Naive B cell (primary cell): ENCODE measurements around the gene PLEKHJ1. TPM values are rescaled to one million over a fixed set of nuclear protein-coding genes. Genes with fewer than 3 reads are reported as not detected.

Source experiments
- ATAC-seq, 2 donors: fragments of 150-1000 bp; cut with Tn5 transposase; 2 replicates each; pipeline ENCODE4 v1.10.0; 2021; ENCODE audit warnings: low read depth in 2 of 2, mild to moderate bottlenecking in 2 of 2, moderate library complexity in 2 of 2
- DNase-seq: peaks from one replicate; pipeline ENCODE4 v3.0.0; 2022
- H3K27ac Mint-ChIP-seq, 6 donors: one replicate each; pipeline ENCODE4 v1.8.0; 2020 to 2022; ENCODE audit warnings: mild to moderate bottlenecking in 6 of 6, mixed read lengths in 6 of 6, moderate library complexity in 5 of 6, inconsistent platforms in 2 of 6
- H3K27me3 Mint-ChIP-seq, 3 donors: one replicate each; pipeline ENCODE4 v1.8.0; 2021 to 2022; ENCODE audit warnings: mixed read lengths in 3 of 3, mild to moderate bottlenecking in 1 of 3
- H3K36me3 Mint-ChIP-seq, 2 donors: one replicate each; pipeline ENCODE4 v1.8.0; 2020 to 2022; ENCODE audit warnings: mixed read lengths in 2 of 2, inconsistent platforms in 1 of 2, mild to moderate bottlenecking in 1 of 2
- H3K4me1 Mint-ChIP-seq, 3 donors: one replicate each; pipeline ENCODE4 v1.8.0; 2020 to 2022; ENCODE audit warnings: mixed read lengths in 3 of 3, inconsistent platforms in 1 of 3, mild to moderate bottlenecking in 1 of 3, moderate library complexity in 1 of 3
- H3K4me3 Mint-ChIP-seq, 8 donors: one replicate each; pipeline ENCODE4 v1.8.0; 2020 to 2022; ENCODE audit warnings: mild to moderate bottlenecking in 8 of 8, mixed read lengths in 8 of 8, moderate library complexity in 8 of 8, inconsistent platforms in 2 of 8
- H3K9me3 Mint-ChIP-seq, 7 donors: one replicate each; pipeline ENCODE4 v1.8.0; 2020 to 2022; ENCODE audit warnings: mixed read lengths in 7 of 7, mild to moderate bottlenecking in 5 of 7, inconsistent platforms in 2 of 7, moderate library complexity in 1 of 7
- polyA plus RNA-seq, 6 donors: library from polyadenylated mRNA; unstranded; fragments of 300-500 nt; fragmentation: Illumina TruSeq; gene quantifications; one replicate each; pipeline ENCODE4 v1.2.3, GENCODE V29; 2021; ENCODE audit warnings: low read depth in 6 of 6

Gene PLEKHJ1
- polyA plus RNA-seq, 6 donors from 2014 or later: 98.9 to 148 (median 126) TPM

GRCh38 chr19:2242816-2243215 is 6.7 kb upstream of the PLEKHJ1 start:
- Mint-ChIP-seq H3K4me3 (no peak overlapping the region), H3K27ac (peak overlapping the region in 1 of 6 donors; percentile 28), H3K9me3 (no peaks in the 10 kb centered on the region), H3K27me3 (no peaks in the 10 kb centered on the region), H3K36me3 (peaks cover 0 to 7% of the 10 kb centered on the region in 2 donors), H3K4me1 (peaks cover 40 to 47% (median 45%) of the 10 kb centered on the region in 3 donors)
- ATAC-seq: no peak
- DNase-seq: no peak

- peaks cover 43 to 53% (median 50%) of the 10 kb centered on the region in 3 donors for H3K4me1 Mint-ChIP-seq
- peak overlapping the region in 1 of 8 donors; percentile 70 for H3K4me3 Mint-ChIP-seq
- no peaks in the 10 kb centered on the region for H3K27me3 Mint-ChIP-seq
- no peak for DNase-seq
- peak overlapping the region in 1 of 6 donors; percentile 89 for H3K27ac Mint-ChIP-seq
- peaks cover 0 to 7% of the 10 kb centered on the region in 2 donors for H3K36me3 Mint-ChIP-seq
- ATAC-seq: no peak
- H3K9me3 Mint-ChIP-seq: no peaks in the 10 kb centered on the region
Observed at GRCh38 chr19:2242092-2242537, 6.0 kb upstream of the PLEKHJ1 start.

DNA sequence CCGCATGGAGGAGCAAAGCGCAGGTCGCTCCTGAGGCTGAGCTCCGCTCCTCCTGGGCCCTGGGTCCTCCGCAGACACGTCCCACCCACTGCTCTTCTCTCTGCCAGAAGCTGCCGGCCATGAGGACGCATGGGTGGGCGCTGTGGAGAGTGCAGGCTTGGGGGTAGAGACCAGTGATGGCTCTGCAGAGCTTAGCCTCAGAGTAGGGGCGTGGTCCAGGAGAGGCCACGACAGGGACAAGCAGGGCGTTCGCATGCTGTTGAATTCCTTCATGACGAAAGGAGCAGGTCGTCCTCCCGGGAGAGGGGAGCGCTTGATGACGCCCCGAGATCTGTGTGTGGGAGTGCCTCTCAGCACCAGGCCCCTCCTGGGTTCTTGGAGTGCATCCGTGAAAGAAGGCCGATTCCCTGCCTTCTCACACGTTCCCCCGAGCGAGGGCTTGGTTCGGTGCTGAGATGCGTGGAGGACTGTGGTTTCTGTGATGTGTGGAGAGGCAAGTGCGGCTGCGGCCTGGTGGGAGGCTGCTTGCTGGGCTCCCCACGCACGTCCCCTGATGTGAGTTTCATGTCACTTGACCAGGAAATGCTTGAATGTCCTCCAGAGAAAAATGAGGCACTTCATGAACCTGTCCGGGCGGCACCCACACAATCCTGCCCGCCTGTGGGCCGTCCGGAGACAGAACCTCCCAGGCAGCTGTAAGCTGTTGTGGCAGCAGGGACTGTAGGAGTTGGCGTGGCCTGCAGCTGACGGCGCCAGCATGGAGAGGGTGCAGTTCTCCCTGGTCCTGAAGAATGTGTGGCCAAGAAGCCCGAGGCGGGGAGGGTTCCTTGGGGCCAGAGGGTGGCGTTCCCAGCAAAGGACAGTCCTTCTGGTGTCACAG is 5.0 kb upstream of the PLEKHJ1 start:
- H3K36me3 Mint-ChIP-seq: peaks cover 0 to 7% of the 10 kb centered on the region in 2 donors

DNA sequence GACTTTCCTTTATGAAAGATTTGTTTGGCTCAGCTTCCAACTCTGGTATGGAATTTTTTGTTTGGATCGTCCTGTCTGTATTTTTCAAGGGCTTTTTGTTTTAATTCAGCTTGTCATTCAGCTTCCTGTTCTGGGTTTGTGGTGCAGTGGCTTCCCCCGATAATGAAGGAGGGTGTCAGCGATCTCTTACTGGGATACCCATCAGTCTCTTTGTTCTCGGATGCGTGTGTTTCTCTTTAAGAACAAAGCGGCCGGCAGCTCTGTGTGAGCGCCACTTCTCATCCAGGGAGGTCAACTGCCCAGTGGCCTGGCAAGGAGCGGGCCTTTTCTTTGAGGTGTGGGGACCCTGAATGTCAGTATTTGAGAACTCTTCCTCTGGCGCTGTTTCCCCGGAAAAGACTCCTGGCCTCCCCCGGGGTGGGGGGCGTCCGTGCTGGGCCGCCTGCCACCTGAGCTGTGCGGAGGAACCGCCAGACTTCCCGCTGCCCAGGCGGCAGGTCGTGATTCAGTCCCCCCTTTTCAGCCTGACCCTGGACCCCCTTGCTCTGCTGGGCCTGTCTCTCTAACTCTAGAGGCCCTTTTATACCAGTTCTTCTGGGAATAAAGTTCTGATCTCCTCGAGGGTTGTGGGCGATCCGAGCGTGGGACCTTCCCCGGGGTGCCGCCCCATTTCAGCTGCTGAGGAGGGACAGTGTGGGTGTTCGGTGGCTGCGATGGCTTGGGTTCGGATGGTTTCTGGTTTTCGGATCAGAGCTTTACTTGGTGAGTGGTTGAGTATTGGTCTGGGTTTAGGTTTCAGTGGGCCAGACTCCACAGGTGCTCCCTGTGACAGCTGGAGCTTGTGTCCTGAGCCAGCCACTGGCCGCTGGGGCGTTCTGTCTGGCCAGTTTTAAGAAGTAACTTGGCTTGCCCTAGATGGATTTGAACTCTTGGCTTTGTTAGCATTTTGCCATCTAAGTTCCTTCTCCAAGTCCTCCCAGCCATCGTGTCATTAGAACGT is 3.9 kb upstream of the PLEKHJ1 start:
- peak overlapping the region; percentile 75 to 99 (median 92) for H3K4me3 Mint-ChIP-seq
- no peaks in the 10 kb centered on the region for H3K36me3 Mint-ChIP-seq
- peak overlapping the region; percentile 76 to 98 (median 88) for H3K27ac Mint-ChIP-seq
- no peaks in the 10 kb centered on the region for H3K27me3 Mint-ChIP-seq
- H3K4me1 Mint-ChIP-seq: peaks cover 52 to 65% (median 59%) of the 10 kb centered on the region in 3 donors
- DNase-seq (no peak), ATAC-seq (no peak)
- peaks cover 0 to 4% (median 0%) of the 10 kb centered on the region in 7 donors for H3K9me3 Mint-ChIP-seq

More for the DNA sequence above, 5.0 kb upstream of the PLEKHJ1 start:
- ATAC-seq (no peak), DNase-seq (no peak)
- H3K9me3 Mint-ChIP-seq: peaks cover 0 to 4% (median 0%) of the 10 kb centered on the region in 7 donors
- H3K27me3 Mint-ChIP-seq: no peaks in the 10 kb centered on the region
- peaks cover 51 to 58% (median 56%) of the 10 kb centered on the region in 3 donors for H3K4me1 Mint-ChIP-seq
- peak overlapping the region in 6 of 8 donors; percentile 53 to 93 (median 80) for H3K4me3 Mint-ChIP-seq
- peak overlapping the region in 3 of 6 donors; percentile 61 to 98 (median 87) for H3K27ac Mint-ChIP-seq

DNA sequence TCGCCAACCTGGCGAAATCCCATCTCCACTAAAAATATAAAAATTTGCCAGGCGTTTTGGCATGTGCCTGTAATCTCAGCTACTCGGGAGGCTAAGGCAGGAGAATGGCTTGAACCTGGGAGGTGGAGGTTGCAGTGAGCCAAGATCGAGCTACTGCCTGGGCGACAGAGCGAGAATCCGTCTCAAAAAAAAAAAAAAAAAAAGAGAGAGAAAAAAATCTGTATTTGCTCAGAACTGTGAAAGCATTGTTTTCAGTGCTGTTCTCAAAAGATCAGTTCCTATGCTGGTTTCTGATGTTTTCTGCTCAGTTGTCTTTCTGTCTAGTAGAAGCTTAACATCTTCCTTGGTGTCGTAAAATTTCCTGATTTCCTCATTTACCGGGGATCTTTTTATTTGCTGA is 3.0 kb upstream of the PLEKHJ1 start:
- DNase-seq: no peak
- peaks cover 56 to 74% (median 68%) of the 10 kb centered on the region in 3 donors for H3K4me1 Mint-ChIP-seq

DNA sequence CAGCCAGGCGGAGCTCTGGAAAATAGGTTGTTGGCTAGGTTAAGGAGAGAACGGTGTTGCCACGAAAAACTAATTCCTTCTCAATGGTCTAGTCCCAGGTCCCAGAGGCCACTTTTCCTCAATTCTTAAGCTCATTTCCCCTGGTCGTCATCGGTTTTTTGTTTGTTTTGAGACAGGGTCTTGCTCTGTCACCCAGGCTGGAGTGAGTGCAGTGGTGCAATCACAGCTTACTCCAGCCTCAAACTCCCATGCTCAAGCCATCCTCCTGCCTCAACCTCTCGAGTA is 1.7 kb upstream of the PLEKHJ1 start:
- Mint-ChIP-seq H3K4me3 (peak overlapping the region; percentile 75 to 100 (median 96)), H3K4me1 (peaks cover 57 to 80% (median 73%) of the 10 kb centered on the region in 3 donors), H3K9me3 (peaks cover 0 to 4% (median 0%) of the 10 kb centered on the region in 7 donors), H3K27ac (peak overlapping the region; percentile 38 to 98 (median 91)), H3K36me3 (no peaks in the 10 kb centered on the region), H3K27me3 (no peaks in the 10 kb centered on the region)
- ATAC-seq (no peak), DNase-seq (no peak)

More for the DNA sequence above, 3.0 kb upstream of the PLEKHJ1 start:
- H3K27me3 Mint-ChIP-seq: no peaks in the 10 kb centered on the region
- H3K9me3 Mint-ChIP-seq: peaks cover 0 to 4% (median 0%) of the 10 kb centered on the region in 7 donors
- H3K4me3 Mint-ChIP-seq: peak overlapping the region; percentile 75 to 100 (median 94)
- H3K36me3 Mint-ChIP-seq: no peaks in the 10 kb centered on the region
- H3K27ac Mint-ChIP-seq: peak overlapping the region in 5 of 6 donors; percentile 62 to 98 (median 90)
- ATAC-seq: no peak

GRCh38 chr19:2237051-2237868 is 1.1 kb upstream of the PLEKHJ1 start:
- Mint-ChIP-seq H3K9me3 (peaks cover 0 to 4% (median 0%) of the 10 kb centered on the region in 7 donors), H3K36me3 (no peaks in the 10 kb centered on the region), H3K4me3 (peak overlapping the region; percentile 75 to 100 (median 96)), H3K27me3 (no peaks in the 10 kb centered on the region), H3K4me1 (peaks cover 52 to 75% (median 72%) of the 10 kb centered on the region in 3 donors), H3K27ac (peak overlapping the region; percentile 76 to 98 (median 91))
- DNase-seq (no peak), ATAC-seq (no peak)

DNA sequence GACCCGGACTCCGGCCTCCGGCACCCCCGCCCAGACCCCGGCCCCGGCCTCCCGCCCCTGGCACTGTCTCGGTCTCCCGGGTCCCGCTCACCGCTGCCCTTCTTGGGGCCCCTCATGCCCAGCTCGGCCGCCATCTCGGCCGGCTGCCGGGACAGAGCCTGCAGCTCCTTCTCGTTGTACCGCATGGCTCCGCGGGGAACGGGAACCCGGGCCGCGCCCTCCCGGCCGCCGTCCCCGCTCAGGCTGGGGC is 140 bp downstream of the PLEKHJ1 start:
- Mint-ChIP-seq H3K9me3 (peaks cover 0 to 4% (median 0%) of the 10 kb centered on the region in 7 donors), H3K27ac (peak overlapping the region in 4 of 6 donors; percentile 97 to 98 (median 98)), H3K27me3 (no peaks in the 10 kb centered on the region), H3K4me1 (peaks cover 43 to 67% (median 62%) of the 10 kb centered on the region in 3 donors), H3K36me3 (no peaks in the 10 kb centered on the region), H3K4me3 (peak overlapping the region; percentile 91 to 100 (median 98))
- ATAC-seq (no peak), DNase-seq (no peak)

DNA sequence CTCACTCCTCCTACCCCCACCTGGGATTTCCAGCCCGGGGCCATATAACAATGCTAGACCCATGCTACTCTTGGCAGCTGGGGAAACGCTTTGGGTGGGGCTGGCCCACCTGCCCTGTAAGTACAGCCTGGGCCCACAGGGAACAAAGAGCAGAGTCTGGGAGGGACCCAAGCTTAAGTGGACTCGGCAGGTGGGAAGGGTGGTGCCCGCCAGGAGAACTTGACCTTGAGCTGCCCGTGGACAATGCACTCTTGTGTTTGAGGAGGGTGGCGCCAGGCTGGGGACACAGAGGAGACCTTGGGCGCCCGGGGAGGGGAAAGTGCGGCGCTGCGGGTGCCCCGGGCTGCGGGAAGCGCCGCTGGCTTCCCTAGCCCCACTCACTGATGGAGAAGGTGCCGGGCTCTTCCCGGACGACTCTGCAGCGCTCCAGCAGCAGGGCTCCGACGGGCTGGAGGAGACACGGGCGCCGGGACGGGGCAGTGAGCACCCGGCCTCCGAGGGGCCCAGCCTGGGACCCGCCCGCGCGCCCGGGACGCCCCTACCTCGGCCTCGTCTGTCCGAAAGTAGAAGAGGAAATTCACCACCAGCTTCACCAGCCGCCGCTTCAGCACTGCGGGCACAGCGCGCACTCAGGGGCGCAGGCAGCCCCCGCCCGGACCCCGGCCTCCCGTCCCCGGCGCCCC is 607 bp downstream of the PLEKHJ1 start:
- peak; percentile 3 to 13 for ATAC-seq
- Mint-ChIP-seq H3K36me3 (no peaks in the 10 kb centered on the region), H3K27ac (peak overlapping the region in 5 of 6 donors; percentile 63 to 98 (median 95)), H3K4me1 (peaks cover 42 to 63% (median 57%) of the 10 kb centered on the region in 3 donors), H3K4me3 (peak overlapping the region; percentile 88 to 100 (median 96)), H3K27me3 (no peaks in the 10 kb centered on the region), H3K9me3 (peaks cover 0 to 4% (median 0%) of the 10 kb centered on the region in 7 donors)
- DNase-seq: no peak

DNA sequence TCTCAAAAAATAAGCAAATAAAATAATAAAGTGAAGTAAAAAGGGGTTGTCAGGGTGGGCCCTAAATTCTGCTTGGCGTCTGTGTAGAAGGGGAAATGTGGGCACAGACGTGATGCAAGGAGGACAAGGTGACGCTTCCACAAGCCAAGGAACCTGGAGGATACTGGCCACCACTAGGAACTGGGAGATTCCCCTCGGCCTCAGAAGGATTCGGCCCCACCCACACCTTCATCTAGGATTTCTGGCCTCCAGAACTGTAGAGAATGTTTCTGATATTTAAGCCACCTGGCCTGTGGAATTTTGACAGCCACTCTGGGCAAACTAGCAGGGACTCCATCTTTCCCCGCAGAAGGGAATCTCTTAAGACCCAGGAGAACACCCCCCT is 1.1 kb downstream of the PLEKHJ1 start:
- H3K9me3 Mint-ChIP-seq: peaks cover 0 to 4% (median 0%) of the 10 kb centered on the region in 7 donors
- peak overlapping the region; percentile 88 to 100 (median 94) for H3K4me3 Mint-ChIP-seq

DNA sequence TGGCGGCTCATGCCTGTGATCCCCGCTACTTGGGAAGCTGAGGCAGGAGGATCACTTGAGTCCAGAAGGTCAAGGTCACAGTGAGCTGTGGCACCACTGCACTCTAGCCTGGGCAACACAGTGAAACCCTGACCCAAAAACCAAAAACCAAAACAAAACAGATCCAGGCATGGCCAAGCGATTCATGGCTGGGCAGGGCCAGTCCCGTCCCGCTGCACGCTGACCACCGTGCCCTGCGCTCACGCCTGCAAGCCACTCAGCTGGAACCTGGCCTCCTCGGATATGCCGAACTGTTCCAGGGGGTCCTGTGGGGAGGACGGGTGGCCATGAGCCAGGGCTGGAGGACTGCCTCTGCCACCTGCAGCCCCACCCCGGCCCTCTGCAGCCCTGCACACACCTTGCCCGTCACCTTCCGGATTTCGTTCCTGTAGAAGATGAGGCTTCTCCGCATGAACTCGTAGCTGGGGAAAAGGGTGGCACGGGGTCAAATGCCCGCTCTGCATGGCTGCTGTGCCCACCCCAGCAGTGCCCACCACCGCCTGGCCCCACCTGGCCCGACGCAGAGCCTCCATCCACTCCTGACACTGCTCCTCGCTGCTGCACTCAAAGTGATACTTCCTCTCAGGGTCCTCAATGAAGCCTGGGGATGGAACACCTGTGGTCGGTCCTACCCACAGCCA is 2.4 kb downstream of the PLEKHJ1 start:
- Mint-ChIP-seq H3K27ac (peak overlapping the region in 1 of 6 donors; percentile 15), H3K4me3 (peak overlapping the region in 4 of 8 donors; percentile 63 to 99 (median 93)), H3K9me3 (peaks cover 0 to 4% (median 0%) of the 10 kb centered on the region in 7 donors), H3K27me3 (no peaks in the 10 kb centered on the region), H3K4me1 (peaks cover 31 to 45% (median 39%) of the 10 kb centered on the region in 3 donors), H3K36me3 (no peaks in the 10 kb centered on the region)
- no peak for ATAC-seq
- no peak for DNase-seq

More for the DNA sequence above, 1.1 kb downstream of the PLEKHJ1 start:
- ATAC-seq (no peak), DNase-seq (no peak)
- Mint-ChIP-seq H3K4me1 (peaks cover 37 to 57% (median 52%) of the 10 kb centered on the region in 3 donors), H3K27ac (peak overlapping the region in 4 of 6 donors; percentile 63 to 98 (median 94)), H3K27me3 (no peaks in the 10 kb centered on the region), H3K36me3 (no peaks in the 10 kb centered on the region)
